ENCODE measurements around the gene ANKRD13B.

Gene ANKRD13B

GRCh38 chr17:29581583-29582253 is 11.2 kb upstream of the ANKRD13B start:
- DNase-seq (ENCODE audit: low spot score), result no peak

DNA sequence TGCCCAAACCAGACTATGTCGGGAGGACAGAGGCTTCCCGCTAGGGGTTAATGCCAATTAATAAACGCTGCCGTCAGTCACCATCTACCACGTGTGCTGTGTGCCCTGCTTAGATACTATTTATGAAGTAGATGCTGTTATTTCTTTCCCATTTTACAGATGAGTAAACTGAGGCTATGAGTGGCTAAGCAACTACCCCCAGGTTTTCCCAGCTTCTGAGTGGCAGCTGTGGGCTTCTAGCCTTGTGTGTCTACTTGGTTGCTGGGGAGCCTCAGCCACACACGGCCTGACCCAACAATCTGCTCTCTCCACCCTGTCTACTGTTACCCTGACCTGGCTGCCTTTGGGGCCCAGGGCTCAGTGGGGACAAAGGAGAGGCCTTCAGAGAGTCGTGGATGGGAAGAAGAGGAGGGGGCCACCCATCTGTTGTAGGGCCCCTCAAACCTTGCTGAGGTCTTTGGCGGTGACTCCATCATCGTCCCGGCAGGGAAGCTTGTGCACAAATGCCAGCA is 10.6 kb upstream of the ANKRD13B start:
- DNase-seq (ENCODE audit: low spot score), result no peak

DNA sequence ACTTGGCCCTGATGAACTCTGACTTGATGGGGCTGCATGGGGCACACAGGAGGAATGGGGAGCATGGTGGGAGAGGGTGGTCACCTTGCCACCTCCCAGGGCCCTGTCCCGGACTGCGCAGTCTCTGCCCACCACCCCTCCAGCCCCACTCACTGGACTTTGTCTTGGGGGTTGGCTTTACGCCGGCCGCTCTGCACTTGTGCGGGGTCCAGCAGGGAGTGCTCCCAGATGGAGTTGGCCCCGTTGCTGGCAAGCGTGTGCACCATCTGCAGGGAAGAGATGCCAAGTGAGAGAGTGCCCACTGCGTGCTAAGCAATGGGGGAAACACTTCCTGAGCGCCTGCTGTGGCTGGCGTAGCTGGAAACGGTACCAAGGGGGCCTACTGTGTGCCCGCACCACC is 10.2 kb upstream of the ANKRD13B start:
- no peak for DNase-seq (ENCODE audit: low spot score)

GRCh38 chr17:29583324-29584248 is 9.3 kb upstream of the ANKRD13B start:
- DNase-seq (ENCODE audit: low spot score), result no peak

- DNase-seq (ENCODE audit: low spot score), result no peak
These were observed 8.4 kb upstream of the ANKRD13B start for GRCh38 chr17:29584452-29585079.

DNA sequence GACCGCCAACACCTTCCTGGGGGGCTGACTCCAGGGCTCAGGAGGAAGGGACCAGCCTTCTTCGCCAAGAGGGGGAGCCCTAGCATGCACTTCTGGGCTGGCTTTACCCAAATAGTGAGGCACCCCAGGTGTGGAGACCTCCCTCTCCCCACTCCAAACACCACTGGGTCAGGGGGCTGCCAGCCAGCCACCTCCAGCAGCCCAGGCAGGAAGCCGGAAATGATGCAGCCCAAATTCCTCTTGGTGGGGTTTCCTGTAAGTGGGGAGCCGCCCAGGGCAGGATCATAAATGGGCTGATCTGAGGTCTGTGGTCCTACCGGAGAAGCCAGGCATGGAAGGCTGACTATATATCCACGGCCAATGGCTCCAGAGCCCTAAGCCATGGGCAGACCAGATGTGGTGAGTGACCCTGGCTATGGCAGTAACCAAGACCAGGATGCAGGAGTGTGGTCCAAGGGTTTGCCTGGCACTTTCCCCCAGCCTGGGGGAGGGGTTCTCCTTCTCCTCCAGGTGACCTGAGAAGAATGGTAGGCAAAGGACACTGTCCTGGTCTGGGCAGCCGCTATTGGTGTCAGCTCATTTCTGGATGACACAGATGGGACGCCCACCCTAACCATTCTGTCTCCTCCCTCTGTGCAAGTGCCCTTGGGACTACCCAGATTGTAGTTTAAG is 7.7 kb upstream of the ANKRD13B start:
- DNase-seq (ENCODE audit: low spot score), result peak; percentile 39

DNA sequence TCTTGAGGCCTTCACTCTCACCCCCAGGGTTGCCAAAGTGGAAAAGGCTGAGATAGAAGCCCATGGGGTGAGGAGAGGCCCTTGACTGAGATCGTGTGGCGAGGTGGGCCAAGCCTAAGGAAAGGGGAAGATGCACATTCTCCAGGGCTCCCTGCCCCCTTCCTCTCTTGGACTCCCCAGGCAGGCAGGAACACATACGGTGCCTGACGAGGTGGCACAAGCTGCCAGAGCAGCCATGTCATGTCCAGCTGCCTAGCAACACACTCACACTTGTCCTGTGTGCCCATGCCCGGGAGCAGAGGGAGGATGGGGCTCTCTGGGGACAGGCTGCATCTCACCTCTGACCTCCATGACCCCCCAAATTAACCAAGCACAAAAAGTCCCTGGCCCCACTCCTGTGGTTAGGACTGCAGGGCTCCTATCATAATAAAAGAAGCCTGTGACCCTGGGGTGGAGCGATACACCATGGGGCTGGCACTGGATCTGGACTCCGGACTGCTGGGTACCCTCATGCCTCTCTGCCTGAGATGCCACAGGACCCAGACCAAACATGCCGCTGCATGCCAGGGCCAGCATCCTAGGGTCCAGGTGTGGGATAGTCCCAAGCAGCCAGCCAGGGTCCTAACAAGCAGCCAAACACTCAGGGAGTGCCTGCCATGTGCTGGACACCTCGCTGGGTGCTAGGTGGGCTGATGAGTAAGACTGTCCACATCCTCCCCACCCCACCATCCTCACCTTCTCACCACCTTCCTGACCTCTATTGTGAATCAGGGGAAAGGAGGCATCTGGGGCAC is 6.1 kb upstream of the ANKRD13B start:
- DNase-seq (ENCODE audit: low spot score), result no peak

DNA sequence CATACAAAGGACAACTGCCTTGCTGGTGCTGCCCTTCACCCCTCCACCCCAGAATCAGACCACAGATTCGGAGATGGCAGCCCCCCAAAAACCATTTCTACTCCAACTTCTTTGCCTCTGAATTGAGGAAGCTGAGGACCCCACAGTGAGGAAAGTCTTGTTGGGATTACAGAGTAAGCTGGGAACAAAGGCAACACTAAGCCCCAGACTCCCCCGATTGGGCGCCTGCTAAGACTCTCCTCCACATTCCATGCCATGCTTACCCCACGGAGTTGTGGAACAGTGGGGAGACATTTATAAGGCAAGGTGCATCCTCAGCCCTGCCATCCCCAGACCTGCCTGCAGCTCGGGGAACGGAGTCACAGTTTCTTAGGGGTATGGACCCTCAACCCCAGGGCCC is 5.3 kb upstream of the ANKRD13B start:
- DNase-seq (ENCODE audit: low spot score), result no peak

- no peak for DNase-seq (ENCODE audit: low spot score)
These were observed 4.8 kb upstream of the ANKRD13B start for GRCh38 chr17:29588017-29588561.

DNA sequence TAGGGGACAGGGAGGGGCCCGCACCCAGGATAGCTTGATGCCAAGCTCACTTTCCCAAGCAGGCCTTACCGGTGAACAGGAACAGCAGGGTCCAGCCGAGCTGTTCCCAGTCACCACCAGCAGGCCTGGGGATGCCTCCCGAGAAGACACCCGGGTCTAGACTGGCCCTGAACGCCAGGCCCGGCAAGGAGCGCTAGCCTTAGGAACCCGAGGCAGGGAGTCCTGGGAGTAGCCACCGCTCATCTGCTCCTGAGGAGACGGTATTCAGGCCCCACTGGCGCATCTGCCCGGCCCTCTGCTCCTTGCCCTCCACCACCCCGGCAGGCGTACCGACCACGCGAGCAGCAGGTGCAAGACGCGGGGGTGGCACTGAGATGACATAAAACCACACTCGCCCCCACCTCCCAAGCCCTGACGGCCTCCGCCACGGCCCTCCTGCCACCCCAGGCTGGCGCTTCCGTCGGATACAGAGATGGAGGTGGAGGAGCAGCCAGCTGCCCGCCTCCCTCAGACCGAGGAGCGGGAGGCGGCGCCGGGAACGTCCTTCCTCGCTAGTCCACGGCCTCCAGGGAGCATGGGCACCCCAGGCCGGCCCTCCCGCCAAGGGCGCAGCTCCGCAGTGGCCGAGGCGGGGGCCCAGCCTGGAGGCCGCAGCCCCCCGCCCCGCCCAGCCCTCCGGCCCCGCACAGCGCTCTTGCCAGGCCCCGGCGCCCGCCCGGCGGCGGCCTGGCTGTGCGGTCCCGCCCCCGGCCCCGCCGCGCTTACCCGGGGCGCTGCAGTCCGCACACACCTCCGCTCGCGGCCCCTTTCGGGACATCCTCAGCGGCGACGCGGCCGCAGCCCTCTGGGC is 4.1 kb upstream of the ANKRD13B start:
- DNase-seq (ENCODE audit: low spot score), result peak; percentile 36

DNA sequence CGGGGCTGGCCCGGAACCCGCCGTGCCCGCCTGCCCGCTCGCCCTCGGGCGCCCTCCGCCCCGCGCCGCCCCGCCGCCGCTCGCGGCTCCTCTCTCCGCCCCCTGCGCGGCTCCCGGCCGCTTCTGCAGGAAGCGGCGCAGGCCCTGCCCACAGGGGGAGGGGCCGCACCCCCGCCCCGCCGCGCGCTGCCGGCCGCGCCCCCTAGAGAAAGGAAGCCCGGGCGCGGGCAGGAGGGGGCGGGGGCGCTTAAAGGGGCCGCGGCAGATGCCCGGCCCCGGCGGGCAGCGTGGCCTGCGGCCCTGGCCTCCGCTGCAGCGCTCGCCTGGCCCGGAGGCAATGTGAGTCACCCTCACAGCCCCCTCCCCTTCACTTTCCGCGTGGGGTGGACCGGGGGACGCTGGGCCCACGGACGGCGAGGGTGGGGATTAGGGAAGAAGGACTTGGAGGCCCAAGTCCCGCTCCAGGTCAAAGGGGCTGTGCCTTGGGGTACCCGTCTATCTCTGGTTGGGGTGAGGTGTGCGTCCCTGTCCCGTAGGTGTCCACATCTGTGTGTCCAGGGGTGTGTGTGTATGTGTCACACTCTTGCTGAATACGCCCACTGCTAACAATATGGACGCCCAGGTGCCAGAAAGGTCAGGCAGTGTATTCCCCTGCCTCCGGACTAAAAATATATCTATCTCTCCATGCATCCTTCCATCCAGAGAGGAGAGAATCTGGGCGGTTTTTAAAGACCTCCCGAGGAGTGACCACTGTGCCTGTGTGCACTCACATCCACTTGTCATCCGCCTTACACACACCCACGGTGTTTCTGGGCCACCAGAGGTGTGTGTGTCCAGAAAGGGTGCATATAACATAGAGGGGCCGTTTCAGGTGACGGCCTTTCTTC is 3.2 kb upstream of the ANKRD13B start, which contains the start of gene GIT1:
Gene GIT1 (minus strand): TSS at position 125 of the 887 bp plus-strand sequence. CDS start 270 bp downstream, outside the sequence.
- DNase-seq (ENCODE audit: low spot score), result peak; percentile 83

DNA sequence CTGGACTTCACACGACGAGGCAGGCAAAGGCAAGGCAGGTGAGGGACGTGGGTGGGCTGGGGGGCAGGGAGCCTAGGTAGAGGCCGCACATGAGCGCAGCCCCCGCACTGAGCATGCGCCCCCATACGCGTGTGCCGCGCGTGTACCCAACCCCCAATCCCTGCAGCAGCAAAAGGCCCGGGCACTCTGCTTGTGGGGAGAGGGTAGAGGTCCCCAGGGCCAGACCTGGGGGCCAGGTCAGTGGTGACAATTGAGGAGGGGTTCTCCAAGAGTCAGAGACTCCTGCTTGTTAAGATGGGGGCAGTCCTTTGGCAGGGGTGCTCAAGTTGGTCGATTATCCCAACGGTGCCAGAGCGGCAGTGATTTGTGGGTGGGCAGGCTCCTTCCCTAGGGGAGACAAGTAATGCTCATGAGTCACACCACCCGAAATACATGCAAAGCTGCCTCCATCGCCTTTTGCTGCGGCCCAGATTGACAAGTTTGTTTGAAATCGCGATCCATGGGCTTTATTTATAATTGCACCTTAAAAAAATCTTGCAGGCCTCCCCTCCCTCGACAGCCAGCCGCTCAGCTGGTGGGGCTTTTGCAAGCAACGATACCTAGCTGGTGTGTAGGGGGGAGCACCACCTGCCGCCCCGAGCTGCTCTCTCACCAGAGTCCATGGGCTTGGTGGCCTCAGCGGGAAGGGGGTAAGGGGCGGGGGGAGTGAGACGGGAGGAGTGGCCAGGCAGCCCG is 2.4 kb upstream of the ANKRD13B start:
- DNase-seq (ENCODE audit: low spot score), result no peak

GRCh38 chr17:29591146-29591736 is 1.7 kb upstream of the ANKRD13B start:
- peak; percentile 12 for DNase-seq (ENCODE audit: low spot score)

DNA sequence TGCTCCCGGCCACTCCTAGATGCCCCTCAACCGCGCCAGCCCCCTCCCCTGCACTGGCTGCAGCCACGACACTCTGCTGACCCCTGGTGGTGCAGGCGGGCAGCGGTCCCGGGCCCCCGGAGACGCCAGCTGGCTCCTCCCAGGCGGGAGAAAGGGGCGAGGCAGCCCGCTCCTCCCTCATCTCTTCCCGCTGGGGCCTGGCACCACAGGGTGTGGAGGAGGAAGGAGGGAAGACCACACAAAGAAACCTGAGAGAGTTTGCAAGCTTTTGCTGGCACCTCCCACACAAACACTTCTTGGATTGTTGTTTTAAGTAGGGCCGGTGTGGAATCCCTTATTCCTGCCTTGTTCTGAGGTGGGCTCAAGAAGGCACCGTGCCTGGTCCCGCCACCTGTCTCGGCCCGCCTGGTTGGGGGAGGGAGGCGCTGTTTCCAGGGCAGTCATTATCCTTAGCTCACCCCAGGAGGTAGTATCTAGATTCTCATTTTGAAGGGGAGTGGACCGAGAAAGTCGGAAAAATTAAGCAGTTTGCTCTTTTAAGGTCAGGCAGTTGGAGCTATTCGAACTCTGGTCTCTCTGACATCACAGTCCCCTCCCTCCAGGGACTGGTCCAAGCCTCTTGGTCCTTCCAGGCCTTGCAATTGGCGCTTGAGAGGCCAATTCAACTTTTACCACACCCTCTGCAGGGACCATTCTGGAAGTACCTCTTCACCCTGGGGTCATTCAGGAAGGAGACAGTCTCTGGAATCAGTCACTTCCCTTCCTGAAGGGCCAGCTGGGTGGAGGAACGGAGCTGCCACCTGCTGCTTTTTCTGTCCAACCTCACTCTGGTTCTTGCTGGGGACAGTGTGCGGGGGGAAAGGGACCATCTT is 959 bp upstream of the ANKRD13B start:
- DNase-seq (ENCODE audit: low spot score), result peak; percentile 77

- no peak for DNase-seq (ENCODE audit: low spot score)
These were observed 923 bp downstream of the ANKRD13B start for GRCh38 chr17:29593591-29594518.
